Epithelial cell of esophagus (primary cell): ENCODE data around the gene NCF2.

Experiments used
- DNase-seq: peaks from one replicate; pipeline ENCODE4 v3.0.0; 2010; ENCODE audit warnings: low read depth
- H3K4me3 ChIP-seq: 2 replicates; pipeline ENCODE4 v1.5.1; 2011; ENCODE audit warnings: mild to moderate bottlenecking, low read length, control low read depth
- TF ChIP-seq, protein P1 (sequence below): IDR thresholded peaks from 2 replicates; pipeline ENCODE4 v1.5.1; 2011; ENCODE audit warnings: low read depth, mild to moderate bottlenecking, low read length, control low read depth, inconsistent platforms; ENCODE audit not compliant: insufficient read depth; ENCODE audit errors: missing control alignments

The NCF2 gene

DNA sequence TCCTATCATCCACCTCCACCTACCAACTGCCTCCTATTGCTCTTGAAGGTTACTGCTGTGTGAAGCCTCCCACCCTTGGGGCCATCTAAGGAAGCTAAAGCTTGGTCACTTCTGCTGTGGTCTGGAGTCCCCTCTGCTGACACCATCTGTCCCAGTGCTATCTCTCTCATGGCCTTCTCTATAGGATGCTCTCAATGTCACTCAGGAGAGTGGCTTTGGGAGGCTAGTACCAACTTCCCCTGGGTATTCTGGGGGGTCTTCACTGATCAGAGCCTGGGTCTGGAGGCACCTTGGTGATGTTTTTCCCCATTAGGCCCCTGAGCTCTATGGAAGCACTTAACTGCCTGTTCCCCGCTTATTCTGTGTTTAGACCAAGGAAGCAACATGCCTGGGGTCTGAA is 12.3 kb upstream of the NCF2 start:
- TF ChIP-seq, protein P1, sequence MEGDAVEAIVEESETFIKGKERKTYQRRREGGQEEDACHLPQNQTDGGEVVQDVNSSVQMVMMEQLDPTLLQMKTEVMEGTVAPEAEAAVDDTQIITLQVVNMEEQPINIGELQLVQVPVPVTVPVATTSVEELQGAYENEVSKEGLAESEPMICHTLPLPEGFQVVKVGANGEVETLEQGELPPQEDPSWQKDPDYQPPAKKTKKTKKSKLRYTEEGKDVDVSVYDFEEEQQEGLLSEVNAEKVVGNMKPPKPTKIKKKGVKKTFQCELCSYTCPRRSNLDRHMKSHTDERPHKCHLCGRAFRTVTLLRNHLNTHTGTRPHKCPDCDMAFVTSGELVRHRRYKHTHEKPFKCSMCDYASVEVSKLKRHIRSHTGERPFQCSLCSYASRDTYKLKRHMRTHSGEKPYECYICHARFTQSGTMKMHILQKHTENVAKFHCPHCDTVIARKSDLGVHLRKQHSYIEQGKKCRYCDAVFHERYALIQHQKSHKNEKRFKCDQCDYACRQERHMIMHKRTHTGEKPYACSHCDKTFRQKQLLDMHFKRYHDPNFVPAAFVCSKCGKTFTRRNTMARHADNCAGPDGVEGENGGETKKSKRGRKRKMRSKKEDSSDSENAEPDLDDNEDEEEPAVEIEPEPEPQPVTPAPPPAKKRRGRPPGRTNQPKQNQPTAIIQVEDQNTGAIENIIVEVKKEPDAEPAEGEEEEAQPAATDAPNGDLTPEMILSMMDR: no peak
- DNase-seq: no peak
- no peak overlapping the region for H3K4me3 ChIP-seq

DNA sequence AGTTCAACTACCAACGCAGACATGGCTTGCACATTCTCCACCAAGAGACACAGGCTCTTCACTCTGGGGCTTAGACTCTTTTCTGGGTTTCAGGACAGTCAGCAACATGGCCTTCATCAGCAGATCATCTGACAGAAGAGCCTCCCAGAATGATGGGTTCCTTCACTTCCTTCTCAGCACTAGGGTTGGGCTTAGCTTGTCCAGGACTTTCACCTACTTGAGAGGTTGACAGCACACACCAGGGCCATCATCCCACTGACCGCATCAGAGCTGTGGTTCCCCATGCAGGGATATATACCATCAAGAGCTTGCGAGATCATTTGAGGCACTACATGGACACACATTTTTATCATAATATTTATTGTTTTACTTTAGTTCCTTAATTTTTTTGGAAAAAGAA is 10.4 kb upstream of the NCF2 start:
- TF ChIP-seq, protein P1: no peak
- H3K4me3 ChIP-seq: no peak overlapping the region
- no peak for DNase-seq

DNA sequence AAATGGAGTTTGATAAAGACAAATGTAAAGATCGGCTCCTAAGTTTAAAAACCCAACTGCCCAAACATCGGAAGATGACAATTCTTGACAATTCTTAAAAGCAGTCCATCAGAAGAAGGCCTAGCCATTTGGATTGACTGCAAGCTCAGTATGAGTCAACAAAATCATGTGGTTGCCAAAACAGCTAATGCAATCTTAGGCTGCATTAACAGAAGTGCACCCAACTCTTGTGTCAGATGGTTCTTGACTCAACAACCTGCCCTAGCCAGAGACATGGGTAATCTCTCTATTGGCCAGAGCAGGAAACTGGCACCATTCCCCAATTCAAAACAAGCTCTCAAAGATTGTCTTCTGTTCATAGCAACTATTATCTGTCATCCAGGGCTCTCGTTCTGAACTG is 9.9 kb upstream of the NCF2 start:
- TF ChIP-seq, protein P1: no peak
- peak; percentile 93 for DNase-seq
- no peak overlapping the region for H3K4me3 ChIP-seq

DNA sequence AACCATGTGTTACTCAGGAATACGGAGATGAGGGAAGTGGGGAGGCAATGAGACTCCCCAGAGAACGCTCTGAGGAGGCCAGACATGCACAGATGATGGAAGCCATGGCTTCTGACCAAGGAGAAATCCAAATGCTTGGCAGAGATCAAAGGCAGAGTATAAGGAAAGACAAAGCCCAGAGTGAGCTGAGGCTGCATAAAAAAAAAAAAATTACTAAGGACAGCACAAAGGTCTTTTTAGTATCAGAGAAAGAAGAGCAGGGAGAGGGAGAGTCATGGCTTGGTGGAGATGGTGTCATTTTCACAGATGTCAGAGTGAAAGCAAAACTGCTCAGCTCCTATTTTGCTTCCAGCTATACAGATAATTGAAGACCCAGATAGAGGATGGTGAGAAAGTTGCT is 8.1 kb upstream of the NCF2 start:
- no peak overlapping the region for H3K4me3 ChIP-seq
- TF ChIP-seq, protein P1: no peak
- DNase-seq: no peak

DNA sequence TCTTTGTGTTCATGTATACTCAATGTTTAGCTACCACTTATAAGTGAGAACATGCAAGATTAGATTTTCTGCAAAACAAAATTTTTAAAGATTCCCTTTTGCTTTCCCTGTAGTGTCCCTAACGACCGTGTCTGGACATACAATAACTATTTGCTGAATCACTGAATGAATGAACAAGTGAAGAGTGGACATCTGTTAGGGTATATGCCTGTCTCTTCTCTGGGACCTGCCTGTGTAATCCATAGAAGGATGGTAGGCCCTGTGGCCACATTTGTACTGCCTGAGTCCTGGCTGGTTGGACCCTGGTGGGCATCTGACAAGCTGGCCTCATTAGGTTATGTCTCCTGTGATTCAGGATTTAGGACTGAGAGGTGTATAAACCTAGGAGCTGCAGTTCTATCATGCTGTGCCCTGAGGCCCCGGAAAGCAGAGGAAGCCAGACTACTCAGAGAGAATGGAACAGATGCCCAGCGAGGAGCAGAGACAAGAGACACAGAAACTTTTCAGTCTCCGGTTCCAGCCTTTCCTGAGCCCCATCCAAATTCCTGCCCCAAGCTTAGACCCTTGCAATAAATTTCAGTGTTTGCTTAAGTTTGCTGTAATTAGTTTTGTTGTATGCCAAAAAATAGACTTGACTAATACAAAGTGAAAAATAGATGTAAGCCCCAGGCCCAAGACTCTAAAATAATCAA is 7.5 kb upstream of the NCF2 start:
- no peak overlapping the region for H3K4me3 ChIP-seq
- TF ChIP-seq, protein P1: no peak
- DNase-seq: no peak

DNA sequence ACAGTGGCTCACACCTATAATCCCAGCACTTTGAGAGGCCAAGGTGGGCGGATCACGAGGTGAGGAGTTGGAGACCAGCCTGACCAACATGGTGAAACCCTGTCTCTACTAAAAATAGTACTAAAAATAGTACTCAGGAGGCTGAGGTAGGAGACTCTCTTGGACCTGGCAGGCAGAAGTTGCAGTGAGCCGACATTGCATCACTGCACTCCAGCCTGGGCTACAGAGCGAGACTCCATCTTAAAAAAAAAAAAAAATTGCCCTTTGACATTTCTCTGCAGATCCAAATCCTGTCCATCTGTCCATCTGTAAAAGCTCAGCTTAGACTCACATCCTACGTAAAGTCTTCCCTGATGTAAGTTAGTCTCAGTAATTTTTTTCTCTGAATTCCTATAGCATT is 6.2 kb upstream of the NCF2 start:
- TF ChIP-seq, protein P1: no peak
- no peak for DNase-seq
- H3K4me3 ChIP-seq: no peak overlapping the region

DNA sequence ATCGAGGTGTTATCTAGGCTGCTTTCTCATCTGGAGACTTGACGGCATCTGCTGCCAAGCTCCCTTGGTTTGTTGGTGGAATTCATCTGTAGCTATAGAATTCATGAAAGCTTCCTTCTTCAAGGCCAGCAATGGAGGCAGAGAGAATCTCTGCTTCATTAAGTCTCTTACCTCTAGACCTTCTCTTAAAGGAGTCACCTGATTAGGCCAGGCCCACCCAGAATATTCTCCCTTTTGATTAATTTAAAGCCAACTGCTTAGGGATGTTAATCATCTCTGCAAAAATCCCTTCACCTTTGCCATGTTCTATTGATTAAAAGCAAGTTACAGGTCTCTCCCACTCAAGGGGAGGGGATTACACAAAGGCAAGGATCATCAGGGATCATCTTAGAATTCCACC is 5.3 kb upstream of the NCF2 start:
- TF ChIP-seq, protein P1: no peak
- no peak for DNase-seq
- no peak overlapping the region for H3K4me3 ChIP-seq
